ENCODE results near the gene ALG6. TPM values are rescaled to one million over a fixed set of nuclear protein-coding genes. Genes with fewer than 3 reads are reported as not detected.
A peak's percentile ranks its signal among the peaks of the same experiment; 100 is the strongest.

The ALG6 gene
- total RNA-seq, 4 donors from 2014 or later, result 4.2 to 10.3 (median 8.8) TPM

- no peak for DNase-seq (ENCODE audit: low spot score)
- no peak for ATAC-seq (ENCODE audit: low FRiP score)
Measured at GRCh38 chr1:63321066-63321784, 46.2 kb upstream of the ALG6 start.

GRCh38 chr1:63321785-63322113 lies 45.7 kb upstream of the ALG6 start:
- DNase-seq (ENCODE audit: low spot score) (no peak), ATAC-seq (ENCODE audit: low FRiP score) (no peak)
- TF ChIP-seq CTCF (IDR thresholded peaks at IDR 0.05), result no peak

More at GRCh38 chr1:63321066-63321784, 46.2 kb upstream of the ALG6 start:
- TF ChIP-seq CTCF (IDR thresholded peaks at IDR 0.05), result no peak

GRCh38 chr1:63322114-63322943 lies 45.1 kb upstream of the ALG6 start, which contains the start of gene FOXD3:
Gene FOXD3, plus strand, starts transcription at chr1:63322567. Its CDS starts 492 bp downstream, at chr1:63323059.
- DNase-seq (ENCODE audit: low spot score), result no peak
- TF ChIP-seq CTCF (IDR thresholded peaks at IDR 0.05), result no peak
- ATAC-seq (ENCODE audit: low FRiP score), result peak; percentile 10

GRCh38 chr1:63322944-63323864 lies 44.2 kb upstream of the ALG6 start:
- DNase-seq (ENCODE audit: low spot score) (no peak), ATAC-seq (ENCODE audit: low FRiP score) (peak; percentile 23)
- no peak for TF ChIP-seq CTCF (IDR thresholded peaks at IDR 0.05)

GRCh38 chr1:63323865-63324778 lies 43.3 kb upstream of the ALG6 start:
- no peak for TF ChIP-seq CTCF (IDR thresholded peaks at IDR 0.05)
- DNase-seq (ENCODE audit: low spot score), result no peak
- ATAC-seq (ENCODE audit: low FRiP score), result no peak

GRCh38 chr1:63324779-63325119 lies 42.7 kb upstream of the ALG6 start:
- TF ChIP-seq CTCF (IDR thresholded peaks at IDR 0.05), result no peak

More at GRCh38 chr1:63324779-63325119, 42.7 kb upstream of the ALG6 start:
- no peak for ATAC-seq (ENCODE audit: low FRiP score)
- DNase-seq (ENCODE audit: low spot score), result no peak

All from omental fat pad (tissue), 4 donors.